ENCODE measurements around the gene BMP6.

BMP6 gene

GRCh38 chr6:7819431-7820015 is 93.6 kb downstream of the BMP6 start:
- Histone ChIP-seq H3K4me1 (ENCODE audit: control insufficient read depth, insufficient read depth, low read length) (no peaks in the 10 kb centered on the region), H3K27me3 (ENCODE audit: control insufficient read depth, insufficient read depth, low read length) (no peaks in the 10 kb centered on the region), H3K36me3 (ENCODE audit: control insufficient read depth, insufficient read depth, low read length) (no peaks in the 10 kb centered on the region), H3K4me3 (ENCODE audit: low read depth, low read length) (no peak overlapping the region), H3K9ac (ENCODE audit: low read depth, low read length) (no peak overlapping the region), H3K9me3 (ENCODE audit: control insufficient read depth, insufficient read depth, low read length) (no peaks in the 10 kb centered on the region)

- Histone ChIP-seq H3K4me1 (ENCODE audit: control insufficient read depth, insufficient read depth, low read length) (no peaks in the 10 kb centered on the region), H3K27me3 (ENCODE audit: control insufficient read depth, insufficient read depth, low read length) (no peaks in the 10 kb centered on the region), H3K4me3 (ENCODE audit: low read depth, low read length) (no peak overlapping the region), H3K9ac (ENCODE audit: low read depth, low read length) (no peak overlapping the region), H3K9me3 (ENCODE audit: control insufficient read depth, insufficient read depth, low read length) (no peaks in the 10 kb centered on the region), H3K36me3 (ENCODE audit: control insufficient read depth, insufficient read depth, low read length) (no peaks in the 10 kb centered on the region)
Measured at GRCh38 chr6:7820288-7820835, 94.5 kb downstream of the BMP6 start.

DNA sequence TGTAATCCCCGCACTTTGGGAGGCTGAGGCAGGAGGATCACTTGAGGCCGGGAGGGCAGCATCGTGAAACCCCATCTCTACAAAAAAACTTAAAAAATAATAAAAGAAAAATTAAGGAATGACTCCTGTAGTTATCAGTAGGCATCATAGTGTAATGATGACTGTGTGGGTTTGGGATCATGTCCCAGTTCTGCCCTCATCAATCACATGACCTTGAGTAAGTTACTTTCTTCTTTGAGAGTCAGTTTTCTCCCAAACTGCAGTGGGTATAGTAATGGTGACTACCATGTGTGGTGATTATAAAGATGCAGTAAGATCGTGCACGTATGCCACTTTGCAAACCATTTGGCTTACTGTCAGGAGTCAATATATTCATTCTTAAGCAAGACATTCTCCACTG is 95.5 kb downstream of the BMP6 start:
- Histone ChIP-seq H3K9ac (ENCODE audit: low read depth, low read length) (no peak overlapping the region), H3K4me1 (ENCODE audit: control insufficient read depth, insufficient read depth, low read length) (no peaks in the 10 kb centered on the region), H3K36me3 (ENCODE audit: control insufficient read depth, insufficient read depth, low read length) (no peaks in the 10 kb centered on the region), H3K9me3 (ENCODE audit: control insufficient read depth, insufficient read depth, low read length) (no peaks in the 10 kb centered on the region), H3K4me3 (ENCODE audit: low read depth, low read length) (no peak overlapping the region), H3K27me3 (ENCODE audit: control insufficient read depth, insufficient read depth, low read length) (no peaks in the 10 kb centered on the region)

GRCh38 chr6:7823552-7823951 is 97.7 kb downstream of the BMP6 start:
- Histone ChIP-seq H3K9me3 (ENCODE audit: control insufficient read depth, insufficient read depth, low read length) (no peaks in the 10 kb centered on the region), H3K27me3 (ENCODE audit: control insufficient read depth, insufficient read depth, low read length) (no peaks in the 10 kb centered on the region), H3K4me3 (ENCODE audit: low read depth, low read length) (no peak overlapping the region), H3K36me3 (ENCODE audit: control insufficient read depth, insufficient read depth, low read length) (no peaks in the 10 kb centered on the region), H3K4me1 (ENCODE audit: control insufficient read depth, insufficient read depth, low read length) (no peaks in the 10 kb centered on the region), H3K9ac (ENCODE audit: low read depth, low read length) (no peak overlapping the region)

DNA sequence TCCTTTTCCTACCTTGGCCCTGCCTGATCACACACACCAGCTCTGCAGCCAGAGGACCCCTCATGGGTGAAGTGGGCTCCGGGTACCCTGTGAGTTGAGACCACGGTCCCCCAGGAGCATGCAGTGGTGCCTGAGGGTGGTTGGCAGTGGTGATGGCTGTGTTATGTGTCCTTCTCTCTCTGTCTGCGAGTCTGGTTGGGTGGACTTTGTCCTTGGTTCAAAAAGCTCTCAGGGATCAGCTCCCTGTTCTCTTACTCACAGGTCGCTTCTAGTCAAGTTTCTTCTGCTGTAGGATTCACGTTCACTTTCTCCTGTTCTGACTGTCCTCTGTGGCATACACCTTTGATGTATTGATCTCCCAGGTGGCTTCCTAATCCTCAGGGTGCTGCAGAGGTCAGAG is 100.1 kb downstream of the BMP6 start:
- Histone ChIP-seq H3K27me3 (ENCODE audit: control insufficient read depth, insufficient read depth, low read length) (no peaks in the 10 kb centered on the region), H3K9me3 (ENCODE audit: control insufficient read depth, insufficient read depth, low read length) (no peaks in the 10 kb centered on the region), H3K4me3 (ENCODE audit: low read depth, low read length) (no peak overlapping the region), H3K4me1 (ENCODE audit: control insufficient read depth, insufficient read depth, low read length) (no peaks in the 10 kb centered on the region), H3K9ac (ENCODE audit: low read depth, low read length) (no peak overlapping the region), H3K36me3 (ENCODE audit: control insufficient read depth, insufficient read depth, low read length) (no peaks in the 10 kb centered on the region)

DNA sequence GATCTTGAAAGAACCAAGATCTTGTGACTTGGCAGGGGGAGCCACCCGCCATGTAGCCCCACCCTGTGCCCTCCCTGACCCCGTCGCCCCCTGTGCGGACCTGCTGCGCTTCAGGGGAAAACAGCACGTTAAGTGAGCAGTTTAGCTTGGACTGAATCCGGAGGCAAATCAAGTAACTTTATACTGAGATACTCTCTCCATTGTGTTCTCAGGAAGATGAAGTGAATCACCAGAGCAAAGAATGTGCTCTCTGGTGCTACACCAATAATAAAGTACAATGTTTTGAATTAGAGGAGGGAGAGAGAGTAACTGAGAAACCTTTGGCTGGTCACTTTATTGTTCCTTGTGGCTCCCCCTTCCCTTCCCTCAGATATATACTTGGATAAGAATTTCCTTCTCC is 101.2 kb downstream of the BMP6 start:
- Histone ChIP-seq H3K4me1 (ENCODE audit: control insufficient read depth, insufficient read depth, low read length) (no peaks in the 10 kb centered on the region), H3K4me3 (ENCODE audit: low read depth, low read length) (no peak overlapping the region), H3K9ac (ENCODE audit: low read depth, low read length) (no peak overlapping the region), H3K27me3 (ENCODE audit: control insufficient read depth, insufficient read depth, low read length) (no peaks in the 10 kb centered on the region), H3K9me3 (ENCODE audit: control insufficient read depth, insufficient read depth, low read length) (no peaks in the 10 kb centered on the region), H3K36me3 (ENCODE audit: control insufficient read depth, insufficient read depth, low read length) (no peaks in the 10 kb centered on the region)

DNA sequence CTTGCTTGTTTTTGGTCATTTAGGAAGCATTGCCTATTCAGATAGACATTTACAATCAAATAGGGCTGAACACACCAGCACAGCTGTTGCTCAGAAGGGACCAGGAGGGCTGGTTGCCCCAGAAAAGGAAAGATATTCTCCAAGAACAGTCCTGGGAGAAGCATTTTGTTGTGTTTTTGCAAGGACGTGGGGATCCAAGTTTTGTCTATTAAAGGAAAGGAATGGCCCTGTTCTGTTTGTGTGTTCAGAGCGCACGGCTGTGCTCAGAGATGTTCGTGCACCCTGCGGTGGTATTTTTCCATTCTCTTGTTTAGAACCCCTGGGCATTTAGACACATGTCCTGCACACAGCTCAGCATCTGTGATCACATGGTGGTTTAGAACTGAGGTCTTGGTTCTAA is 102.2 kb downstream of the BMP6 start:
- Histone ChIP-seq H3K27me3 (ENCODE audit: control insufficient read depth, insufficient read depth, low read length) (no peaks in the 10 kb centered on the region), H3K9ac (ENCODE audit: low read depth, low read length) (no peak overlapping the region), H3K36me3 (ENCODE audit: control insufficient read depth, insufficient read depth, low read length) (no peaks in the 10 kb centered on the region), H3K9me3 (ENCODE audit: control insufficient read depth, insufficient read depth, low read length) (no peaks in the 10 kb centered on the region), H3K4me3 (ENCODE audit: low read depth, low read length) (no peak overlapping the region), H3K4me1 (ENCODE audit: control insufficient read depth, insufficient read depth, low read length) (no peaks in the 10 kb centered on the region)

GRCh38 chr6:7832904-7833750 is 107.2 kb downstream of the BMP6 start:
- Histone ChIP-seq H3K36me3 (ENCODE audit: control insufficient read depth, insufficient read depth, low read length) (no peaks in the 10 kb centered on the region), H3K9me3 (ENCODE audit: control insufficient read depth, insufficient read depth, low read length) (no peaks in the 10 kb centered on the region), H3K27me3 (ENCODE audit: control insufficient read depth, insufficient read depth, low read length) (no peaks in the 10 kb centered on the region), H3K4me1 (ENCODE audit: control insufficient read depth, insufficient read depth, low read length) (no peaks in the 10 kb centered on the region), H3K9ac (ENCODE audit: low read depth, low read length) (no peak overlapping the region), H3K4me3 (ENCODE audit: low read depth, low read length) (no peak overlapping the region)

- H3K27me3 ChIP-seq (ENCODE audit: control insufficient read depth, insufficient read depth, low read length) = no peaks in the 10 kb centered on the region
- H3K36me3 ChIP-seq (ENCODE audit: control insufficient read depth, insufficient read depth, low read length) = no peaks in the 10 kb centered on the region
- H3K4me3 ChIP-seq (ENCODE audit: low read depth, low read length) = no peak overlapping the region
- no peak overlapping the region for H3K9ac ChIP-seq (ENCODE audit: low read depth, low read length)
- H3K9me3 ChIP-seq (ENCODE audit: control insufficient read depth, insufficient read depth, low read length) = no peaks in the 10 kb centered on the region
- H3K4me1 ChIP-seq (ENCODE audit: control insufficient read depth, insufficient read depth, low read length) = no peaks in the 10 kb centered on the region
Measured at GRCh38 chr6:7833751-7834070, 107.8 kb downstream of the BMP6 start.

GRCh38 chr6:7836371-7837026 is 110.6 kb downstream of the BMP6 start:
- H3K9me3 ChIP-seq (ENCODE audit: control insufficient read depth, insufficient read depth, low read length) = no peaks in the 10 kb centered on the region

DNA sequence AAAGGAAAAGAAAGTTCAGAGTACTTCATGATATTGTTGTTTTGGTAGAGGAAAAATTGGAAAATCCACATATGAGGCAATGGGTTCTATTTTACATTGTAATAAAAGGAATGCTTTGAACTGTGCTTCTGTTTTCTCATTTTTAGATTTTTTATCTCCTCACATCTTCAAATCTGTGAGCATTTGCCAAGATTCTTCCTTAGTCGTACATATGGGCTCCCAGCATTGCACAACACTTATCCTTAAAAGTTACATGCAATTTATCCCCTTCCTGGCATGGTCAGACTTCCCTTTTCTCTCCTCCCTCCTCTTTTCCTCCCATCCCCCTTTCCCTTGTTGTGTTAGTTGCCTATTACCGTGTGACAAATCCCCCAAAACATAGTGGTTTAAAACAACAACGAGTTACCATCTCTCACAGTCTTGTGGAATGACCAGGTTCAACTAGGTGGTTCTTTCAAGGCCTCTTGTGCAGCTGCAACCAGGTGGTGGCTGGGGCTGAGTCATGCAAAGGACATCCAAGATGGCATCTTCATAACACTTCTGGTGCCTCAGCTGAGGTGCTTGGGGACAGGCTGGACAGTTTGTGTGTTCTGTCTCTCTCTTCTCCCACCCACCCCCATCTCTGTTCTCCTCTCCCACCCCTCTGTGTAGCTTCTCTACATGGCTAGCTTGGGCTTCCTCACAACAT is 116.0 kb downstream of the BMP6 start:
- Histone ChIP-seq H3K9ac (ENCODE audit: low read depth, low read length) (no peak overlapping the region), H3K4me1 (ENCODE audit: control insufficient read depth, insufficient read depth, low read length) (peaks cover 6% of the 10 kb centered on the region), H3K4me3 (ENCODE audit: low read depth, low read length) (no peak overlapping the region), H3K27me3 (ENCODE audit: control insufficient read depth, insufficient read depth, low read length) (no peaks in the 10 kb centered on the region), H3K9me3 (ENCODE audit: control insufficient read depth, insufficient read depth, low read length) (no peaks in the 10 kb centered on the region), H3K36me3 (ENCODE audit: control insufficient read depth, insufficient read depth, low read length) (no peaks in the 10 kb centered on the region)

More at GRCh38 chr6:7836371-7837026, 110.6 kb downstream of the BMP6 start:
- no peak overlapping the region for H3K9ac ChIP-seq (ENCODE audit: low read depth, low read length)
- no peaks in the 10 kb centered on the region for H3K36me3 ChIP-seq (ENCODE audit: control insufficient read depth, insufficient read depth, low read length)
- H3K27me3 ChIP-seq (ENCODE audit: control insufficient read depth, insufficient read depth, low read length) = no peaks in the 10 kb centered on the region
- H3K4me1 ChIP-seq (ENCODE audit: control insufficient read depth, insufficient read depth, low read length) = peaks cover 6% of the 10 kb centered on the region
- no peak overlapping the region for H3K4me3 ChIP-seq (ENCODE audit: low read depth, low read length)

Data from iPS-15b (cell line).